ENCODE results near the gene SLC6A19.

SLC6A19 gene

GRCh38 chr5:1181451-1182359, 19.7 kb upstream of the SLC6A19 start:
- no peak for DNase-seq

DNA sequence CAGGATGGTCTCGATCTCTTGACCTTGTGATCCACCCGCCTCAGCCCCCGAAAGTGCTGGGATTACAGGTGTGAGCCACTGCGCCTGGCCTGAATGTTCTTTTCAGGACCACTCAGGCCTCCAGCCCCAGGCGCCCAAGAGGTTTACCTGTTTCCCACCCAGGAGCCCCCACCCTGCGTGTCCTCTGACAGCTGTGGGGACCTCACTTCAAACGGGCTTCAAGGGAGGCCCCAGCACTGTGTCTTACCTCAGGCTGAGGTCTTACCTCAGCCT, 19.1 kb upstream of the SLC6A19 start:
- no peak for DNase-seq

GRCh38 chr5:1182633-1183423, 18.6 kb upstream of the SLC6A19 start:
- DNase-seq: no peak

DNA sequence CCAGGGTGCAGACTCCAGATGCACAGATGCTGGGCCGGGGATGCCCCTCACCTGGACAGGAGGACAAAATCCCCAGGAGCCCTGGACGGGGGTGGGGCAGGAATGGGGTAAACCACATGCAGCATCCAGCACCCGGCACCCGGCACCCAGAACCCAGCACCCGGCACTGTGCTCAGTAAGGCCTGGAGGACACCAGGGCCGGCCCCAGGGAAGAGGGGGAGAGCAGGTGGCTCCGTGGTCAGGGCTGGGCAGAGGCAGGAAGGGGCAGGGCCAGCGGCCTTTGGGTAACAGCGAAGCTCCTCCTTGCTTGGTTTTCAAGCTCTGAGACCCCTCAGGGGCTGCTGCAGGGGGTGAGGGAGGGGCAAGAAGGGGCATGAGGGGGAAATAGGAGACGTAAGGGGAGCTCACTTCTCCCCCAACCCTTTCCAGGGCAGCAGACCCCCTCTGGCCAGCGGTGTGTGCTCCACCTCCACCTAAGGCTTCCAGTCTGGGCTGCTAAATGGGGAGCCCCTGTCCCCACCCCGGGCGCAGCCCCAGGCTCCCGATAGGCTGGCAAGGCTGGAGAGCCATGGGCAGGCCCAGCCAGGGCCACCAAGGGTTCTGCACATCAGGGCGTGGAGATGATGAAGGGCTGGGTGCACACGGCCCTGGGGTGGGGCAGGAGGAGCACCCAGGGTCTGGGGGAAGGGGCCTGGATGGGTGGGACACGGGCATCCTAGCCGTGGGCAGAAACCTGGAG, 17.8 kb upstream of the SLC6A19 start:
- no peak for DNase-seq

DNA sequence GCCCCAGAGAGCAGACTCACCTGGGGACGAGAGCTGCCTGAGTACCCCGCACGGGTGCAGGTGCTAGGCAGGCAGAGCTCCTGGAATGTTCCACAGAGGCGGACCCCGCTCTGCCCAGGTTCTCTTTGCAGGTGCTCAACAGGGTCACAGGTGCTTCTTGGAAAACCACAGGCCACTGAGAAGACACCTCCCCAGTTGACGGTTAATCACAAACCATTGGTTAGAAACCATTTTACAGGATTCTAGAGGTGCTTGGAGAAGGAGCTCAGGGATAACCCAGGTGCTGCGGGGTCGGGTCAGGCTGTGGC, 17.3 kb upstream of the SLC6A19 start:
- no peak for DNase-seq

DNA sequence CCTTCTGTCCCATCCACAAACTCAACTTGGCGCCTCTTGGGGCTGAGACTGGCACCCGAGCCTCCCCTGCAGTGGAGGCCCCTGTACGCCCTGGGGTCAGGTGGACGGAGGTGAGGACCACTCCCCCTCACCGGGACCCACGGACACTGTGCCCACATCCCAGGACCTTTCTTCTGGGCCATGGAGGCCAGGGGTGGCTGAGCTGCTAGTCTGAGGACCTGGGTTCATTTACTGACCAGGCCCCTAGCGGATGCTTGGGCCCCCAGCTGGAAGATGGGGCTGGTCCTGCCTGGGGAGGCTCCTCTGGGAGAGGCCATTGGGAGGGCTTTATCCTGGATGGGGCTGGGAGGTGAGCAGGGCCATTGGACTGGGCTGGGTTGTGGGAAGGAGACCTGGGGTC, 16.9 kb upstream of the SLC6A19 start:
- DNase-seq: no peak

GRCh38 chr5:1185038-1185627, 16.3 kb upstream of the SLC6A19 start:
- DNase-seq: no peak

- DNase-seq: no peak
Observed at GRCh38 chr5:1185629-1186350, 15.6 kb upstream of the SLC6A19 start.

DNA sequence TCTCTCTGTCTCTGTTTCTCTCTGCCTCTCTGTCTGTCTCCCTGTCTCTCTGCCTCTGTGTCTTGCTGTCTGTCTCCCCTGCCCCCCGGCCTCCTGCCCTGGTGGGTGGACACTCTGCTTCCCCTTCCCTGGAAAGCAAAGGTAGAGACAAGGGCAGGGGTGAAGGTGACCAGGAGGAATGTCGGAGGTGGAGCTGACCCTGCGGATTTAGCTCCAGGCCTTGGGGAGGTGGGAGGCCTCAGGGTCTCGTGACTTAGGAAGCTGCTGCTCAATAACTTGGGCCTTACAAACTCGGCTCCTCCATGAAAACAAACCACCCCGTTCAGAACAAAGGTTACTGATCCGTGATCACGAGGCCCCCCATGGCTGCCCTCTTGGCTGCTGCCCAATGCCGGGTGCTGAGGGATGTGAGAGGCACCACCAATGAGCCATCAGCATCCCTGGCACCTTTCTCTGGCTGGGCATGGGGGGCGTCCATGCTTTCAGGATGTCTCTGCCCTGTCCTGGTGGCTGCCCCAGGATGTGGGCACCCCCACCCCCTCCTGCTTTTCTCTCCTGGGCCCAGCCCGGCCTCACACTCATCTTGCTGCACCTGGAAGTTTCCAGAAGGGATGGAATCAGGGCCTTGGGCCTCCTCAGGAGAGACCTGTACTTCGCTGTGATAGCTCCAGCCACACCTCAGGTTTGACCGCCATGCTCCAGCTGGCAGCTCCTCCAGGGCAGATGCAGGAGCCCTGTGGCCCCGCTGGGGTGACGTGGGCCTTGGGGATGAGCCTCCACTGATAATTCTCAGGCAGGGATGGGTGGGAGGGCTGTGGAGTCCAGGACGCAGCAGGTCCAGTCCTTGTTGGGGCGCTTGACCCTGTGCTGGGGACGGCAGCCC, 14.8 kb upstream of the SLC6A19 start:
- DNase-seq: no peak

DNA sequence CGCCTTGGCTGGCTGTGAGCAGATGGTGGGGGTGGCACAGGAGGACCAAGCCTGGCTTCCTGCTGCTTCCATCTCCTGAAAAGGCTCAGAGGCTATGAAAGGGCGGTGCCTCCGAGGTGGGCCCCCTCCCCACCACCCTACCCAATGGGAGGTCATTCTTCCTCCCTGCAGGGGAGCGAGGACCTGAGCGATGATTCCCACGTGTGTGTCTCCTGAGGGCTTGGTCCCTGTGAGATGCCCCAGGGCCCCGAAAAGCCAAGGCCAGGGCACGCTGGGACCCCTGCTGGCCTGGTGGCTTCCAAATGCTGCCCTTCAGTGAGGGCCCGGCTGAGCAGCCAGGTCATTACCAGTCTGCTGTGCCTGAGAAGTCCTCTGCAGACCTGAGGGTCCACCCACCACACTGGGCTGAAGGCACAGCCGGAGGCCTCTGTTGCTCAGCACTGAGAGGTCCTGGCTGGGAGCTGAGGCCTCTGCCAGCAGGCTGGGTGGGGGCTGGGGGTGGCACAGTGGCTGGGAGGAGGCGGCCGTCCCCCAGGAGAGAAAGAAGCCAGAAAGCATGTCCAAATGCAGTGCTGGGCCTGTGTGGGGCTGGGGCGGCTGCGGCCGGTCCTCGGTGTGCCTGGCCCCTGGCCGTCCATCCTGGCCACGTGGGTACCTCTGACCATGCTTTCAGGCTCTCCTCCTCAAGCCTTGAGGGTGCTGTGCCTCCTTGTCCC, 14.0 kb upstream of the SLC6A19 start:
- no peak for DNase-seq

- no peak for DNase-seq
Observed at GRCh38 chr5:1187950-1188334, 13.5 kb upstream of the SLC6A19 start.

DNA sequence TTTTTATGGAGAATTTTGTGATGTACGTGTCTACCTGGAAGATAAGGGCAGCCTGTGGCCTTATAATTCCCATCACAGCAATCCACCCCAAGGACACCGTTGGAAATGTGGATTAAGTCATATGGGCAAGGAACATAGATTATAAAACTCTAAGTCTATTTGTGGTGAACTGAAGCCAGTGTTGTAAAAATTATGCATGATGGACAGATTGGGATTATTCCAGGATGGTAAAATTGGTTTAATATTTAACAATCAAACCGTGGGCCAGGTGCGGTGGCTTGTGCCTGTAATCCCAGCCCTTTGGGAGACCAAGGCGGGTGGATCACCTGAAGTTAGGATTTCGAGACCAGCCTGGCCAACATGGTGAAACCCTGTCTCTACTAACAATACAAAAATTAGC, 12.9 kb upstream of the SLC6A19 start:
- DNase-seq: no peak

DNA sequence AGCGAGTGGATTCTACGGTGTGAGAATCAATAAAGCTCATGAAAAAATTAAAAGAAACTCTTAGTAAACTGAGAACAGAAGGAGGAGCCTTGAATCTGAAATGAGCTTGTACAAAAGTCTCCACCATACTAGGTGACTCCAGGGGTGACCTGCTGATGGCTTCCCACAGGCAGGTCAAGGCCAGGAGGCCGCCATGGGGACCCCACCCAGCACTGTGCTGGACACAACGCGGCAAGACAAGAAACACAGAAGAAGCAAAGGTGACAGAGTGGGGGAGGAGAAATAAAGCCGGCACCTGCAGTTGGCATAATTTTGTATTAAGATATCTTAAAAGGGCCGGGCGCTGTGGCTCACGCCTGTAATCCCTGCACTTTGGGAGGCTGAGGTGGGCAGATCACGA, 12.1 kb upstream of the SLC6A19 start:
- no peak for DNase-seq

DNA sequence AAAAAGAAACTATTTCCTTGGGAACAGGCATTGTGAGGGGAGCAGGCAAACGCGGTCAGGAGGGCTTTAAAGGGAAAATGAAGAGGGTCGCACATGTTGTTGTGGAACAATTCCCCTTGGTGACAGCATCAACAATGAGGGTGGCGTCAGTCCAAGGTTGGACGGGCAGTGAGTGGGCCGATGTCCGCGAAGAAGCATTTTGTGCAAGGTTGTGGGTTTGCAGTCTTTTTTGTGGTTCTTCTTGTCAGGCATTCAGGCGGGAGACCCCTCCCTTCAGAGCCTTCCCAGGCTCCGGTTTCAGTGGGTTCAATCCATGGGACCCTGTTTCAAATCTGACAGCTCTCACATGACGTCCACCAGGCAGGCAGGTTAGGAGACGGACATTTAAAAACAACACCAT, 11.1 kb upstream of the SLC6A19 start:
- no peak for DNase-seq

DNA sequence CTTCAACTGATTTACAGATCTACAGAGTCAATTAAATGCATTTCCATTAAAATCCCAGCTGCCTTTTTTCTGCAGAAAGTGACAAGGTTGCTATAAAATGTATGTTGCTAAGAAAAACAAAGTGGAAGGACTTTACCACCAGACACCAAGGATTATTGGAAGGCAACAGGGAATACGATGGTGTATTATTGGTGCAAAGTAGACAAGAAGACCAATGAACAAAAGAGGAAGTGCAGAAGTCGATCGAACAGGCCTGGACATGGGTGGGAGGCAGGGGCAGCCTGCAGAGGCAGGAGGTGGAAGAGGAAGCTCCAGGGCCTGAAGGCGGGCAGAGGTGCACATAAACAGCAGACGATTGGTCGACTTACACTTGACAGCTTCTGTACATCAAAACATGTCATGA, 10.6 kb upstream of the SLC6A19 start:
- no peak for DNase-seq

DNA sequence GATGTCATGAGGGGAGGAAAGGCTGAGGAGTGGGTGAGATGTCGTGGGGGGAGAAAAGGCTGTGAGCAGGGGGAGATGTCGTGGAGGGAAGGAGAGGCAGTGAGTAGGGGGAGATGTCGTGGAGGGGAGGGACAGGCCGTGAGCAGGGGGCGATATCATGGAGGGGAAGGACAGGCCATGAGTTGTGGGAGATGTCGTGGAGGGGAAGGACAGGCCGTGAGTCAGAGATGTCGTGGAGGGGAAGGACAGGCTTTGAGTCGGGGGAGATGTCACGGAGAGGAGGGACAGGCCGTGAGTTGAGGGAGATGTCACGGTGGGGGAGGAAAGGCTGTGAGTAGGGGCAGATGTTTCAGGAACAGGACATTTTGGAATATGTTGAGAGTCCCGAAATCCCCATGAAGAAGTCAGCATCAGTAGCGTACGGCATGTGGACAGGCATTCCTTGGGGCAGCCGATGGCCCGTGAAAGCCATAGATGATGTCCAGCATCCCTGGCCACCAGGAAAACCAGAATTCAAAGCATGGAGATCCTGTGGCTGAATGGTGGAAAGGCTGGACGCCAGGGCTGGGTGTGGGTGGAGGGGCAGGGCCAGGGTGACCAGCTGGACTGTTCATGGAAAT, 8.3 kb upstream of the SLC6A19 start:
- no peak for DNase-seq

- no peak for DNase-seq
Observed at GRCh38 chr5:1193591-1193985, 7.8 kb upstream of the SLC6A19 start.

DNA sequence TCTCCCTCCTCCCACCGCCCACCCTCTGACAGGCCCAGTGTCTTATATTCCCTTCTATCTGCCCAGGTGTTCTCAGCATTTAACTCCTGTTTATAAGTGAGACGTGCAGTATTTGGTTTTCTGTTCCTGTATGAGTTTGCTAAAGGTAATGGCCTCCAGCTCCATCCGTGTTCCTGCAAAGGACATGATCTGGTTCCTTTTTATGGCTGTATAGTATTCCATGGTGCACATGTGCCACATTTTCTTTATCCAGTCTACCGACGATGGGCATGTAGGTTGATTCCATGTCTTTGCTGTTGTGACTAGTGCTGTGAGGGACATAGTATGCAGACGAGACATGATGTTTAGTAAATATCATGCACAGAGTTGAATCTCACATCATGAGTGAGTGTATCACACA, 7.0 kb upstream of the SLC6A19 start:
- no peak for DNase-seq

GRCh38 chr5:1195439-1195838, 6.0 kb upstream of the SLC6A19 start:
- DNase-seq: no peak

GRCh38 chr5:1195916-1196315, 5.5 kb upstream of the SLC6A19 start:
- no peak for DNase-seq

GRCh38 chr5:1196562-1196961, 4.8 kb upstream of the SLC6A19 start:
- DNase-seq: no peak
